GM21367 (cell line): ENCODE data around the gene KIF11.
A peak's percentile ranks its signal among the peaks of the same experiment; 100 is the strongest.
"Not testable (repeated sequence)": the region's sequence is repeated elsewhere in the genome, so short reads cannot be mapped to it uniquely, and the experiment has no call there.

ENCODE experiments used
- ATAC-seq: cut with Tn5 transposase; IDR thresholded peaks from one replicate; pipeline ENCODE4 v1.9.1; 2021; ENCODE audit not compliant: unreplicated experiment

The KIF11 gene

DNA sequence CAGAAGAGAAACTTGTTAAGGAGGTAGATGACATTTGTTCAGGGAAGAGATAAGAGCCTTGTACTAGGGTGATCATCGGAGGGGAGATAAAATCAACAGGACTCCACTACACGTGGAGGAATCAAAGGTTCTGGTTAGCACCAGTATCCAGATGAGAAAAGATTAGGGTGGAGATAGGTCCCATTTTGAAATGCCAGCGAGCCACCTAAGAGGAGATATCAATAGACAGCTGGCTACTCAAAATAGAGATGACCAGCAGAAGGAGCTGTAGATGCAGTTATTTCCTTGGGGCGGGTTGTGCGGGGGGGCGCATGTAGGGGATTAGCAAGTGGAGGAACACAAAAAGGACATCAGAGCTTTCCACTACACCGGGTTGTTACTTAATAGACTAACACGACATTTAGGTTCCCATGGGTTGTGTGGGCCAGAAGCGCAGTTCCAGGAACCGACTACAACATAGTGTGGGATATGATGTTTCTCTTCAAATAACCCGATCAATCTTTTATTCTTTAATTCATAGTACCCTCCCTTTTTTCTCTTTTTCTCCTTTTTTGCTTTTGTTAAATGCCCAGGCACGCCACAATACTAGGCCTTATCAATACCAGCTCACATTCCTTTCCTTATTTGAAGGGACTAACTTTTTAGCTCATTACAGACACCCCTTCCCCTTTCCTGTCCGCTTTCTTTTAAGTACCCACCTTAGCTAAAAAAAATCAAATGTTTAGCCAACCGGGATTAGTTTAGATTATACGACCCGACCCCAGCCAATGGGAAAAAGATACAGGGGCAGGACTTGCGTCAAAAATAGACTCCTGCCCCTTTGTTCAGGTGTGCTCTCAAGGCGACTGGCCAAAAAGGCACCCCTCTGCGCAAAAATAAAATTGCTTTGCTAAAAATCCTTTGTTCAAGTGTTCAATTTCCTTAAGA lies 2.0 kb upstream of the KIF11 start:
- ATAC-seq = no peak

DNA sequence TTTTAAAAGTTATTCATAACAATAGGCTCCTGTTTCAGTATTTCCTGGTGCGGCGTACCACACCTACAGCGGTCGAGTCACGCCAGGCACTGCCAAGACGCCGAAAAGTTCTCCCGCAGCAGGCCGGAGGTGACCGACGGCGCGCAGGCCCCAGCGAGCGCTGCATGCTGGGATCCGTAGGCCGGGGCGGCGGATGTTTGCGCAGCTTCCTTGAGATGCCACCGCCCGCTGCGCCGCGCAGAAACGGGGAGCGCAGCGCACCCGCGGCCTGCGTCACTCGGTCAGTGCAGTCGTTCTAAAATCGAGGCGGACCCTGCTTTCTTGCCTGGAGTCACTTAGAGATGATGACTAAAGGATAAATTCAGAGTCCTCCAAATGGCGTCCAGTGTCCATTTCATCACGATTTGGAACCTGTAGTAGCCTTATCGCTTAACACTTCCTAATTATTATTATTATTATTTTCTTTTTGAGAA lies 1.3 kb upstream of the KIF11 start:
- ATAC-seq = peak; percentile 75

DNA sequence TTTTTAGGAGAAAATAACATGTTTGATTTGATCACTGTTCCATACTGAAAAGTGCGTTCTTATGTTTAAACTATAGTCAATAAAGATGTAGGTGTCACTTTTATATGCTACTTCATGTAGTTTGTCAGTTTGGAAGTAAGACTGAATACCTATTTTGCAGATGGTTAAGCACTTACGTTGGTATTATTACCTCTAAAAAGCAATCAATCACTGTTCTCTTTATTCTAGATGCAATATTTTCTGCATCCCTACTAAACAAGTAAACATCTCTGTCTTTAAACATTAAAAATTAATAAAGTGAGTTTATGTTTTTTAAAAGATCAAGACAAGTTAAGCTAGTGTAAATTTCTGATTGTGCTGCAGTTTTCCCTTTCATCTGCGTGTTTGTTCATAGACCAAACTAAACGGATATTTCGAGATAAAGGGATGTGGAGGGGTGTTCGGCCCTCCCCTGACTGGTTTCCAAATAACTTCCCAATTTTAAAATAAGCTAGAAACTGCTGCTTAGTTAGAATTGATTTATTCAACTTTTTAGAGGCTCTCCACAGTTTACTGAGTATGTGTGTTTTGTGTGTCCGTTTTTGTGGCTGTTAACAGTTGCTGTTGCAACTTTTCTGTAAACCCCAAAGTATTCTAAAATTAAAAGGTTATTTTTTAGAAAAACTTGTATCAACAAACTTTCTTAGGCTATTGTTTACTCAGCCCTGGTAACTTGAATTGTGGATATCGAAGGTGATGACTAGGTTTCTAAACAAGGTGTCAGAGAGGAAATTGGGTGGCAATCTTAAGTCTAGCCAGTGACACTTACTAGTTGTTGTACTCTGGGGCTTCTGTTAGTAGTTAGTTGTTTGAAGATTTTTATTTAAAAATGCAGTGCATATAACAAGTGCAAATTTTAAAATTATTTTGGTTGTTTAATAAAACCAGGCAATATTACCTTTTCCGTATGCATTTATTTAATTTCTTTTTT lies 974 bp downstream of the KIF11 start:
- no peak for ATAC-seq

DNA sequence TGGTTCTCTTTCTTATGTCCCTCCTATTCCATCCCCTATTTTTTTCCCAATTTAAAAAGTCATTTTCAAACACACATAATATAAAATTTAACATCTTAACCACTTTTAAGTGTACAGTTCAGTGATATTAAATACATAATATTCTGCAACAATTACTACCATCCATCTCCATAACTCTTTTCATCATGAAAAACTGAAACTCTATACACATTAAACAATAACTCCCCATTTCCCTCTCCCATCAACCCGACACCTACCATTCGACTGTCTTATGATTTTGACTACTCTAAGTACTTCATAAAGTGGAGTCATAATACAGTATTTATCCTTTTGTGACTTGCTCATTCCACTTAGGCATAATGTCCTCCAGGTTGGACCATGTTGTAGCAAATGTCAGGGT lies 2.6 kb downstream of the KIF11 start:
- ATAC-seq = no peak

DNA sequence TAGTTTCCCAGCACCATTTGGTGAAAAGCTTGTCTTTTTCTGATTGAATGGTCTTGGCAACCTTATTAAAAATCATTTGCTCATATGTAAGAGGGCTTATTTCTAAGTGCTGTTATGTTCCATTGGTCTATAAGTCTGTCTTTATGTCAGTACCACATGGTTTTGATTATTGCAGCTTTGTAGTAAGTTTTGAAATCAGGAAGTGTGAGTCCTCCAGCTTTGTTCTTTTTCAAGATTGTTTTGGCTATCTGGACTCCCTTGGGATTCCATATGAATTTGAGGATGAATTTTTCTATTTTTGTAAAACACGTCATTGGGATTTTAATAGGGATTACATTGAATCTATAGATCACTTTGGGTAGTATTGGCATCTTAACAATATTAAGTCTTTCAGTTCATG lies 5.4 kb downstream of the KIF11 start:
- ATAC-seq = no peak

DNA sequence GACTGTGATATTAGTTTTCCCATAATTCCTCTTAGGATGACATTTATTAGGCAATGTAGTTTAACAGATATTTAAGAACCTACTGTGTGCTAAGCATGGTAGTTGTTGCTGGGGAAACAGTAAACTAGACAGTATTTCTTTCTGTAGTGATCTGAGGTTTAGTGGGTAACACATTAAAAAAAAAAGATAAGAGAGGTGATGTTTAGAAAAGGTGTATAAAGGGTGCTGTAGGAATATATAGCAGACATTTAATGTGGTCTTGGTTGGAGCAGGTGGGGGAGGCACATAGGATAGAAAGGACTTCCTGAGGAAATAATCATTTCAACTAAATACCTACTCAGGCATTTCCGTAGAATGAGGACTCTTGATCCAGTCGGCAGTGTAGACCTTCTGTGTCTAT lies 11.9 kb downstream of the KIF11 start:
- no peak for ATAC-seq

DNA sequence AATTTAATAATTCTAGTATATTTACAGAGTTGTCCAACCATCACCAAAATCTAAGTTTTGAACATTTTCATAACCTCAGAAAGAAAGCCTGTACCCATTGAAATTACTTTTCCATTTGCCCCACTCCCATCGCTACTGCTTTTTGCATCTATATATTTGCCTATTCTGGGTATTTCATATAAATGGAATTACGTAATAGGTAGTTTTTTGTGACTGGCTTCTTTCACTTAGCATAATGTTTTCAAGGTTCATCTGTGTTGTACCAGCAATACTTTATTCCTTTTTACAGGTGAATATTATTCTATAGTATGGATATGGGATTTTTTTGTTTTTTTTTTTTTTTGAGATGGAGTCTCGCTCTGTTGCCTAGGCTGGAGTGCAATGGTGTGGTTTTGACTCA lies 22.6 kb downstream of the KIF11 start:
- no peak for ATAC-seq

DNA sequence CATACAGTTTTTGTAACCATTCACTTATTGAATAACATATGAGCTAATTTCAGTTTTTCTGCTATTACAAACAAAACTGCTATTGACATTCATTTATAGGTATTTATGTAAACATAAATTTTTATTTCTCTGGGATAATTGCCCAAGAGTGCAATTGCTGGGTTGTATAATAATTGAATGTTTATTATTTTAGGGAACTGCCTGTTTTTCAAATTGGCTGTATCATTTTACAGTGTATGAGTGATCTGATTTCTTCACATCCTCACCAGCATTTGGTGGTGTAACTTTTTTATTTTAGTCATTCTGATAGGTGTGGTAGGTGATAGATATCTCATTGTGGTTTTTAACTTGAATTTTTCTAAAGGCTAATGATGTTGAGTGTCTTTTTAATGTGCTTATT lies 26.4 kb downstream of the KIF11 start:
- ATAC-seq = no peak

DNA sequence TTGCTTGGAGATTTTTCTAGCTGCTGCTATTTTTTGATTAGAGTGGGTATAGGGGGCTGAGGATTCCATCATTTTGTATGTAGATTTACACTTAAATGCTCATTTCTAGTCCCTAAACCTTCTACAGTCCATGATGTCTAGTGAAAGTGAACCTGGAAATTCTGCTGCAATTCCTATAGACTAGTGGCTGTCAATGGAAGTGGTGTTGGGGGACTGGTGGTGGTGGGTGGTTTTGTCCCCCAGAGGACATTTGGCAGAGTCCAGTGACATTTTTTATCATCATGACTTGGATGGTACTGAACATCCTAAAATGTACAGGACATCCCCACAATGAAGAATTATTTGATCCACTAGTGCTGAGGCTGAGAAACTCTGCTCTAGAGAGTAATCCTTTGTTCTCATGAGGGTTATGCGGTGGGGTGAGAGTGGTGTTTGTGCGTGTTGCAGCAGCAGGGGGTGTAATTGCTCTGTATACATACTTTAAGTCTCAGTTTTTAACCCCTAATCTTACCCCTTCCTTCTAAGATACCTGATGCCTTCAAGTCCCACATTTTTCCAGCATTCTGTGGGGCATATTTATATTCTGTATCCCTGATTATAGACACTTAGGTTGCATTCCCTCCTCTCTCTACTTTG lies 35.0 kb downstream of the KIF11 start:
- no peak for ATAC-seq

DNA sequence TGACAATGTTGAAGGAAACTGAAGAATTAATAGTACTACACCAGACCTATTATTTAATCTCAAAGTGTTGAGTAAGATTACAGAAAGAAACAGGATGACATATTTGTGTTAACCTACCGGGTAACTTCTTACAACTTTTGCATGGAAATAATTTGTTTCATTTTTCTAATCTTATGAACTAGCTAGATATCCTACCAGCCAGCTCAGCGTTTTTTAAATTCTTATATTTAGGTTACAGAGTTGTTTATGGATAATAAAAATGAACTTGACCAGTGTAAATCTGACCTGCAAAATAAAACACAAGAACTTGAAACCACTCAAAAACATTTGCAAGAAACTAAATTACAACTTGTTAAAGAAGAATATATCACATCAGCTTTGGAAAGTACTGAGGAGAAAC lies 37.0 kb downstream of the KIF11 start:
- no peak for ATAC-seq

DNA sequence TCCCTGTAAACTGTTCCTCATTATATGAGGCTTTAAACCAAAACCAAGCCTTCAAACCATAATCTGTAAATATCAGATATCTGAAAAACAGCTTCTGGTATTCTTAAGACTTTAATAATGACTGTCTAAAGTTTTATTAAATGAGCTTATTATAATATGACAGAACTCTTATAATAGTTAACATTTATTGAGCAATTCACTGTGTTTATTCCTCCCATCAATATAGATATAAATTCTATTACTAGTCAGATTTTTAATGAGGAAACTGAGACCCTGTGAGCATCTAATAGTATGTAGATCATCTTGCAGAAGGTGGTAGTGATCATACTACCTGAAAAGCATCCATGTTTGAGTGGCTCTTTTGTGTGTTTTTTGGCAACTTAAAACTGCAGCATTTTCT lies 45.1 kb downstream of the KIF11 start:
- ATAC-seq = no peak

DNA sequence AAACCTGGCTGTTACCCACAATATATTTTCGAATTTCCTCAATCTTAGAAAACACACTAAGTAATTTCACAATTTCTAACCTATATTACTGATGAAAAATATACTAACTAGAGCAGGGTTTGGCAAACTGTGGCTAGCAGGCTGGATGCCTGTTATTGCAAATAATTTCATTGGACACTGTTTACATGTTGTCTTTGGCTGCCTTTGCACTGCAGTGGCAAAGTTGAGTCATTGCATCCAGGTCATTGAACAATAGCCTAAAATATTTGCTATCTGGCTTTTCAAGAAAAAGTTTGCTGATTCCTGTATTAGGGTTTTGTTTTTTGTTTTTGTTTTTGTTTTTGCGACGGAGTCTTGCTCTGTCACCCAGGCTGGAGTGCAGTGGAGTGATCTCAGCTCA lies 47.2 kb downstream of the KIF11 start:
- ATAC-seq = no peak

DNA sequence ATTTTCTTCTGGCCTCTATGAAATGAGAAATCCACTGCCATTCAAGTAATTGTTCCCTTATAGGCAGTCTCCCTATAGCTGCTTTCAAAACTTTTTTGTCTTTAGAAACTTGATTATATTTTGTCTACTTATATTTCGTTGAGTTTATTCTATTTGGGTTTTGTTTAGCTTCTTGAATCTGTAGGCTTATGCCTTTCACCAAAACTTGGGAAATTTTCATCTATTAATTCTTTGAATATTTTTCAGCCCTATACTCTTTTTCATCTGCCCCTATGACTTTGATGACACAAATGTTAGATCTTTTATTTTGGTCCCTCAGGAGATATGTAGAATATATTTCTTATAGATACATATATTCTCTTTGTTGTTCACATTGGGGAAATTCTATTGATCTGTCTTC lies 48.6 kb downstream of the KIF11 start:
- no peak for ATAC-seq

DNA sequence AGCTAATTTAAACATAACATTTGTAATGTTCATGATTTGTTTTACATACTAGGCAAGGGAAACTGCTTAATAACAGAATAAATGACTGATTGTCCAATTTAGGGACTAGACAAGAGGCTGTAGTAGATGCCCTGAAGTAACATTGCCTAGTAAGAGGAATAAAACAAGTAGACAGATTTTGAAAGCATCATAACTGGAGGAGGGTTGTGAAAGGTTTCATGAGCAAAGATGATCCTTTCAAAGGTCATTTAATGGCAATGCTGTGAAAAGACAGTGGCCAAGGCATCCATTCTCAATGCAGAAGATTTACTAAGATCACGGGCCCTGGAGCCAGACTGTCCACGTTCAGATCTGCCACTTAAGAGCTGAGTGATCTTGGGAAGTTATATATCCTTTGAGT lies 52.0 kb downstream of the KIF11 start:
- ATAC-seq = no peak

DNA sequence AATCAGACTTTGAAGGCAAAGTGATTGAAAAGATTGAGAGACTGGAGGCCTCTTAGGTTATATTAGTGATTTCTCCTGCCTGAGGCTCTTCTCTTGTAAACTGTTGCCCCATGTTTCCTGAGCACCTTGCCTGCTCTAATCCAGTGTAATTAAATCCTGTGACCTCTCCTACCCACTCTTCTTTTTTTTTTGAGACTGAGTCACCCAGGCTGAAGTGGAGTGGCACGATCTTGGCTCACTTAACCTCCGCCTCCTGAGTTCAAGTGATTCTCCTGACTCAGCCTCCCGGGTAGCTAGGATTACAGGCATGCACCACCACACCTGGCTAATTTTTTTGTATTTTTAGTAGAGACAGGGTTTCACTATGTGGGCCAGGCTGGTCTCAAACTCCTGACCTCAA lies 57.9 kb downstream of the KIF11 start:
- ATAC-seq = not testable (repeated sequence)

DNA sequence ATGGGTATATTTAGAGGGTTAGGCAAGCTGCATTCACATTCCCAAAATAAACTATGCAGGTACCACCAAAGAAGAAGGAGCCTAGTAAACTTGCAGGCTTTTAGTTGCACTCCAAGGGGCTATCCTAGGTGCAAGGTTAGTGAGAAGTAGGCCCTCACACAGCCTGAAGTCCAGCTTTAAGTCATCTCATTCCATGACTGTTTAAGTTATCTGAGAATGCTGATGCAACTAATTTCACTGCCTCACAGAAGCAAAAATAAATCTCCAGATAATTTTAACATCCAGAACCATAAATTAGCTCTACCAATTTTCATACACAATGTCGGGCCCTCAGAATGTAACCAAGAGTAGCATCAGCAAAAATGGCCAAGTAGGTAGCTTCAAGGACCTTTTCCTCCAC lies 62.5 kb downstream of the KIF11 start:
- no peak for ATAC-seq

DNA sequence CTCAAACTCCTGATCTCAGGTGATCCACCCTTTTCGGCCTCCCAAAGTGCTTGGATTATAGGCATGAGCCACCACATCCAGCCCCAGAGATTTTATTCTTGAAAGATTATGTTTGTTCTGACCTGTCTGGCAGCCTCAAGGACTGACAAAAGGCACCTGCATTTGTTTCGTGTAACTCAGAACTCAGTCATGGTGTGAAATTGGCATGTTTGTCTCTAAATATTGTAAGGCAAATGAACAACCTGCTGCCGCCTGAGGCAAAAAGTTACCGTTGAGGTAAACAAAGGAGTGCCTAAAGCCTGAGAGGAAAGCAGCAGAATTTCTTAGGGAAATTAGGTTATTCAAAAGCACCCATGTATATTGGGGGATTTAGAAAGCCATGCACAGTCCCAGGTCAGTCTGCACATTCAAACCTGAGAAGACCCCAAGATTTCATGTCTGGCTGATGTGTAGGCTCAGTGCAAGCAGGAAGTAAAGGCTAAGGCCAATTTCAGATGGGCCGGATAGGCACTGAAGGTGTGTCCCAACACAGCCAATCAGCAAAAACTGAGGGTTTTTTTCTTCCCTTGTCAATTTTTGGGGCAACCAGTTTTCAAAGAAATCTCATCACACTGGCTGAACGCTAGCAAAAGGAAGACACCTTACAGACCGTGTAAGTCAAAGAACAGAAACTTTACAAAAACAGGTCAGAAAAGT lies 63.5 kb downstream of the KIF11 start:
- no peak for ATAC-seq

DNA sequence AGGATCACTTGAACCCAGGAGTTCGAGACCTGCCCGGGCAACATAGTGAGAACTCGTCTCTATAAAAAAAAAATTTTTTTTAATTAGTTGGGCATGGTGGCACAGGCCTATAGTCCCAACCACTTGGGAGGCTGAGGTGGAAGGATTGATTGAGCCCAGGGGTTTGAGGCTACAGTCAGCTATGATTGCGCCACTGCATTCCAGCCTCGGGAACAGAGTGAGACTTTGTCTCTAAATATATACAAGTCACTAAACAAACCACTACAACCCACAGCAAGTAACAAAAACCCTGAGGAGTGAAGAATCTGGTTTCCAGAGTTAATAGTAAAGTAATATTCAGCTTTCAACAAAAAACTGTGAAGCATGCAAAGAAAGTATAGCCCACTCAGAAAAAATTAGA lies 64.1 kb downstream of the KIF11 start:
- no peak for ATAC-seq

DNA sequence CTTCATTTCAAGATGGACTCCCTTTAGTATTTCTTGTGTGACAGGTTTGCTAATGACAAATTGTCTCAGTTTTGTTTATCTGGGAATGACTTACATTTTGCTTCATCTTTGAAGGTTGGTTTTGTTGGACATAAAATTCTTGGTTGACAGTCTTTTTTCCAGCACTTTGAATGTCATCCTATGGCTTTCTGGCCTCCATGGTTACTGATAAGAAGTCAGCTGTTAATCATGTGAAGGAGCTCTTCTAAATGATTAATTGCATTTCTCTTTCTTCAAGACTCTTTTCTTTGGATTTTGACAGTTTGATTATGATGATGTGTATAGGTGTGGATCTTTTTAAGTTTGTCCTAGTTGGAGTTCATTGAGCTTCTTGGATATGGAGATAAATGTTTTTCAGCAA lies 69.9 kb downstream of the KIF11 start:
- no peak for ATAC-seq

DNA sequence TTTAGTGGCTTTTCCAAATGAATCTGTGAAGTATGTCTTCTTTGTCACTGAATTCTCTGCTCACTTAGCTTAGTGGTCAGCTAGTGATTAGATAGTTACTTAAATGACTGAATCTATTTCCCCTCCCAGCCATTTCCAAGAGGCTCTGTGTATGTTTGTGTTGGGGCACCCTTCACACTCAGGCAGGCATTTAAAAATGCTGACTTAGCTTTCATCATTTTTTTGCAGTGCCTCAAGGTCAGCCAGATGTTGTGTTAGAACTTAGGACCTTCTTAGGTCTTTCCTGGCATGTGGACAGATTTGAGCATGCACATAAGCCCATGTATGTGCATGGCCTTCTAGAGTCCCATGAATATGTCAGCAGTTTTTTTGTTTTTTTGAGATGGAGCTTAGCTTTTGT lies 71.4 kb downstream of the KIF11 start:
- ATAC-seq = no peak

DNA sequence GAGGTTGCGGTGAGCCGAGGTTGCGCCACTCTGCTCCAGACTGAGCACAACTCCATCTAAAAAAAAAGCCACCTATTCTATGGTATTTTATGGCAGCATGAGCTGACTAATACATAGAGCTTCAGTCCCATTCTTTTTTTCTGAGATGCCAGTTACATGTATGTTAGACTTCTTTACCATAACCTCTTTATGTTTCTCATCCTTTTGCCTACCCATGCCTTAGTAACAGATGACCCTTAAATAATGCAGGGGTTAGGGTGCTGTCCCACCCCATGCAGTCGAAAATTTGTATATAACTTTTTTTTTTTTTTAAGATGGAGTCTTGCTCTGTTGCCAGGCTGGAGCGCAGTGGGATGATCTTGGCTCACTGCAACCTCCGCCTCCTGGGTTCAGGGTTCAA lies 74.1 kb downstream of the KIF11 start:
- no peak for ATAC-seq
